ENCODE data around the gene SLC27A3.
A peak's percentile ranks its signal among the peaks of the same experiment; 100 is the strongest.

The SLC27A3 gene

DNA sequence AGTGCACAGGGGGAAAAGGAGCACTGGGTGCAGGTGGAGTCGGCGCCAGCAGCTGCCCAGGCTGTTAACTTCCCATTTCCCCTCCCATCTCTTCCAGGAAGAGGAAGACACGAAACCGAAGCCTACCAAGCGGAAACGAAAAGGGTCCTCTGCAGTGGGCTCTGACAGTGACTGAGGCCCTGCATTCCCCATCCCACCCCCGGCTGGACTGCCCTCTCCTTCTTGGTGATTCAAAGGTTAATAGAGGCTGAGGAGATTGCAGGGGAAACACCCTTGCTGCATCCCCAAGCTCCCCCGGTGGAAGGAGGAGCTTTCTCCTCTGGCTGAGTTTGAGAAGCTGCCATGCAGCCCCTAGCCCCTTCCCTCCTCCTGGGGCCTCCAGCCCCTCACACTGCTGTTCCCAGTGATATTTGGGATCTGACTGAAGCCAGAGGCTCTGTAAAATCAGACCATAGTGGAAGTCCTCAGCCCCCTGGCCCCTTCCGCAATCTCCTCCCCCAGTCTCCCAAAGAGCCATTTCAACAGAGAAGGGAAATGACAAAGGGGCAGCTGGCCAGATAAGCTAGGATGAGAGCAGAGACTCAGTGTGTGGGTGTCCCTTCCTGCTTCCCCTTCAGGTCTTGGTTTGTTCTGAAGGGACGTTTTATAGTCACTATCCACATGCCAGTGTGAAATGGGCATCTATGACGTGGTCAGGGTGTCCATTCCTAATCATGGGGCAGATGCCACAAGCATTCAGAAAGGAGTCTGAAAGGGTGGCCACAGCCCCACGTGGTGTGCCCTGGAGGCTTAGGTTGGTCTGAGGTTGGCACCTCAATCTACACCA is 1.9 kb upstream of the SLC27A3 start:
- Histone ChIP-seq H3K14ac (ENCODE audit: low read length) (no peak overlapping the region), H4K8ac (ENCODE audit: low read depth, low read length) (no peak overlapping the region), H3K9me3 (replicated peaks in 1 of 2; ENCODE audit: control insufficient read depth in 2 of 2, insufficient read depth in 1 of 2, low read depth in 1 of 2, low read length in 2 of 2) (no peaks in the 10 kb centered on the region), H3K4me3 (ENCODE audit: low read length in 2 of 2) (no peak overlapping the region), H3K23ac (ENCODE audit: low read depth, low read length, poor library complexity) (peak overlapping the region; percentile 13), H3K4me2 (ENCODE audit: insufficient read depth, low read length, poor library complexity, severe bottlenecking) (no peak overlapping the region), H2AK5ac (ENCODE audit: low read depth, low read length) (no peak overlapping the region), H3K18ac (ENCODE audit: low read length) (no peak overlapping the region), H3K4ac (ENCODE audit: low read length) (no peak overlapping the region), H3K4me1 (ENCODE audit: control insufficient read depth in 2 of 2, insufficient read depth in 1 of 2, low read depth in 1 of 2, low read length in 2 of 2) (peaks cover 0 to 7% of the 10 kb centered on the region in 2 donors), H2BK120ac (ENCODE audit: low read depth, low read length) (no peak overlapping the region), H3K36me3 (replicated peaks in 1 of 2; ENCODE audit: control insufficient read depth in 2 of 2, insufficient read depth in 2 of 2, low read length in 2 of 2) (peaks cover 33 to 89% of the 10 kb centered on the region in 2 donors), H3K79me1 (ENCODE audit: low read depth, low read length) (peaks cover 5% of the 10 kb centered on the region), H4K91ac (ENCODE audit: low read depth, low read length, poor library complexity) (no peak overlapping the region), H2BK5ac (ENCODE audit: low read length) (no peak overlapping the region), H3K9ac (ENCODE audit: low read depth, low read length, poor library complexity) (no peak overlapping the region), H3K27me3 (ENCODE audit: control insufficient read depth in 3 of 3, insufficient read depth in 3 of 3, low read depth in 1 of 3, low read length in 3 of 3) (peaks cover 0 to 5% (median 0%) of the 10 kb centered on the region in 3 experiments), H3K27ac (replicated peaks; ENCODE audit: low read length) (no peak overlapping the region), H2BK12ac (ENCODE audit: low read length) (no peak overlapping the region), H2BK15ac (ENCODE audit: low read length) (no peak overlapping the region), H2AFZ (ENCODE audit: low read length) (no peak overlapping the region)
- no peak for DNase-seq (ENCODE audit: low spot score)
- no CpG with 5 or more reads among the region's 12 CpGs for WGBS, 2 donors (ENCODE audit: extremely low coverage in 2 of 2, insufficient read length in 2 of 2, insufficient replicate concordance in 1 of 2)

DNA sequence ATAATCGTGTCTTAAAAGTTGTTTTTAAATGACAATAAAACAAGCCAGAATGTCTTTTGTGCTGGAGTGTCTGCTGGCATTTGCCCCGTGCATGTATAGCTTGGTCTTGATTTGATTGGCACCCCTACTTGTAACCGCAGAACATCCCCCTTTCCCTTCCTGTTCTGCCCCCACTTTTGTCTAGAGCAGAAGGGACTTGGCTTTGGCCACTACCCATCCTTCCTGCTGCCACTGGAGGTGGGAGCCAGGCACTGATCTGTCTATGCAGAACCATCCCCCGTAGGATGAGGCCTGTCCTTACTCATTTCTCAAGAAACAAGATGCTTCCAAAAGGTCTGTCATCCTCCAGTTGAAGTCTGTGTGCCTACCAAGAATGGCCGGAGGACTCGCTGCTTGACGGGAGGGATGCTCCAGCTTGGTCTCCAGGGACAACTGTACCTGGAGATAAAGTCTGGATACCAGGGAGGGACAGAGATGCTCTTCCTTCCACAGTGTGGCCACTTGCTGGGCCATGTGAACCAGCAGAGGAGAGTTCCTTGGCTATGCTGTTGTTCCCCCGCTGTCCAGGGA is 1.1 kb upstream of the SLC27A3 start:
- Histone ChIP-seq H3K9ac (ENCODE audit: low read depth, low read length, poor library complexity) (peak overlapping the region; percentile 32), H3K4me1 (ENCODE audit: control insufficient read depth in 2 of 2, insufficient read depth in 1 of 2, low read depth in 1 of 2, low read length in 2 of 2) (peaks cover 0 to 7% of the 10 kb centered on the region in 2 donors), H2BK120ac (ENCODE audit: low read depth, low read length) (no peak overlapping the region), H2BK15ac (ENCODE audit: low read length) (no peak overlapping the region), H4K91ac (ENCODE audit: low read depth, low read length, poor library complexity) (no peak overlapping the region), H4K8ac (ENCODE audit: low read depth, low read length) (no peak overlapping the region), H2BK5ac (ENCODE audit: low read length) (no peak overlapping the region), H3K14ac (ENCODE audit: low read length) (no peak overlapping the region), H3K4ac (ENCODE audit: low read length) (no peak overlapping the region), H3K23ac (ENCODE audit: low read depth, low read length, poor library complexity) (peak overlapping the region; percentile 40), H2AFZ (ENCODE audit: low read length) (no peak overlapping the region), H3K27me3 (ENCODE audit: control insufficient read depth in 3 of 3, insufficient read depth in 3 of 3, low read depth in 1 of 3, low read length in 3 of 3) (peaks cover 0 to 5% (median 0%) of the 10 kb centered on the region in 3 experiments), H3K9me3 (replicated peaks in 1 of 2; ENCODE audit: control insufficient read depth in 2 of 2, insufficient read depth in 1 of 2, low read depth in 1 of 2, low read length in 2 of 2) (no peaks in the 10 kb centered on the region), H3K27ac (replicated peaks; ENCODE audit: low read length) (no peak overlapping the region), H3K4me2 (ENCODE audit: insufficient read depth, low read length, poor library complexity, severe bottlenecking) (no peak overlapping the region), H3K4me3 (ENCODE audit: low read length in 2 of 2) (no peak overlapping the region), H3K36me3 (replicated peaks in 1 of 2; ENCODE audit: control insufficient read depth in 2 of 2, insufficient read depth in 2 of 2, low read length in 2 of 2) (peaks cover 28 to 88% of the 10 kb centered on the region in 2 donors), H3K18ac (ENCODE audit: low read length) (no peak overlapping the region), H3K79me1 (ENCODE audit: low read depth, low read length) (peaks cover 5% of the 10 kb centered on the region), H2BK12ac (ENCODE audit: low read length) (no peak overlapping the region), H2AK5ac (ENCODE audit: low read depth, low read length) (no peak overlapping the region)
- no peak for DNase-seq (ENCODE audit: low spot score)
- no CpG with 5 or more reads among the region's 8 CpGs for WGBS, 2 donors (ENCODE audit: extremely low coverage in 2 of 2, insufficient read length in 2 of 2, insufficient replicate concordance in 1 of 2)

DNA sequence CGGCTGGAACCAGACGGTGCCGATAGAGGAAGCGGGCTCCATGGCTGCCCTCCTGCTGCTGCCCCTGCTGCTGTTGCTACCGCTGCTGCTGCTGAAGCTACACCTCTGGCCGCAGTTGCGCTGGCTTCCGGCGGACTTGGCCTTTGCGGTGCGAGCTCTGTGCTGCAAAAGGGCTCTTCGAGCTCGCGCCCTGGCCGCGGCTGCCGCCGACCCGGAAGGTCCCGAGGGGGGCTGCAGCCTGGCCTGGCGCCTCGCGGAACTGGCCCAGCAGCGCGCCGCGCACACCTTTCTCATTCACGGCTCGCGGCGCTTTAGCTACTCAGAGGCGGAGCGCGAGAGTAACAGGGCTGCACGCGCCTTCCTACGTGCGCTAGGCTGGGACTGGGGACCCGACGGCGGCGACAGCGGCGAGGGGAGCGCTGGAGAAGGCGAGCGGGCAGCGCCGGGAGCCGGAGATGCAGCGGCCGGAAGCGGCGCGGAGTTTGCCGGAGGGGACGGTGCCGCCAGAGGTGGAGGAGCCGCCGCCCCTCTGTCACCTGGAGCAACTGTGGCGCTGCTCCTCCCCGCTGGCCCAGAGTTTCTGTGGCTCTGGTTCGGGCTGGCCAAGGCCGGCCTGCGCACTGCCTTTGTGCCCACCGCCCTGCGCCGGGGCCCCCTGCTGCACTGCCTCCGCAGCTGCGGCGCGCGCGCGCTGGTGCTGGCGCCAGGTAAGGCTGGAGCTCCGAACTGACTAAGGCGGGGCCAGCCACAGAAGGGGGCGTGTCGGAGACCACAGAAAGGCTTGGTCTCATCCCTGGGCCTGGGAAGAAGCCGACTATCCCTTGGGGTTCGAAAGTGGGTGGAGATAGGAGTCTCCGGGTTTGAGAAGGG is 486 bp downstream of the SLC27A3 start:
- Histone ChIP-seq H3K4me3 (ENCODE audit: low read length in 2 of 2) (peak overlapping the region in 1 of 2 donors; percentile 83), H2BK120ac (ENCODE audit: low read depth, low read length) (no peak overlapping the region), H2BK5ac (ENCODE audit: low read length) (peak overlapping the region; percentile 58), H2BK15ac (ENCODE audit: low read length) (peak overlapping the region; percentile 78), H3K9me3 (replicated peaks in 1 of 2; ENCODE audit: control insufficient read depth in 2 of 2, insufficient read depth in 1 of 2, low read depth in 1 of 2, low read length in 2 of 2) (no peaks in the 10 kb centered on the region), H3K27me3 (ENCODE audit: control insufficient read depth in 3 of 3, insufficient read depth in 3 of 3, low read depth in 1 of 3, low read length in 3 of 3) (peaks cover 0 to 5% (median 0%) of the 10 kb centered on the region in 3 experiments), H2AK5ac (ENCODE audit: low read depth, low read length) (peak overlapping the region; percentile 71), H2AFZ (ENCODE audit: low read length) (no peak overlapping the region), H2BK12ac (ENCODE audit: low read length) (peak overlapping the region; percentile 31), H3K4me2 (ENCODE audit: insufficient read depth, low read length, poor library complexity, severe bottlenecking) (peak overlapping the region; percentile 85), H3K79me1 (ENCODE audit: low read depth, low read length) (peaks cover 4% of the 10 kb centered on the region), H3K23ac (ENCODE audit: low read depth, low read length, poor library complexity) (peak overlapping the region; percentile 95), H3K14ac (ENCODE audit: low read length) (peak overlapping the region; percentile 97), H3K4ac (ENCODE audit: low read length) (no peak overlapping the region), H4K8ac (ENCODE audit: low read depth, low read length) (no peak overlapping the region), H4K91ac (ENCODE audit: low read depth, low read length, poor library complexity) (no peak overlapping the region), H3K9ac (ENCODE audit: low read depth, low read length, poor library complexity) (peak overlapping the region; percentile 91), H3K36me3 (replicated peaks in 1 of 2; ENCODE audit: control insufficient read depth in 2 of 2, insufficient read depth in 2 of 2, low read length in 2 of 2) (peaks cover 19 to 81% of the 10 kb centered on the region in 2 donors), H3K4me1 (ENCODE audit: control insufficient read depth in 2 of 2, insufficient read depth in 1 of 2, low read depth in 1 of 2, low read length in 2 of 2) (peaks cover 0 to 7% of the 10 kb centered on the region in 2 donors), H3K27ac (replicated peaks; ENCODE audit: low read length) (peak overlapping the region; percentile 38), H3K18ac (ENCODE audit: low read length) (peak overlapping the region; percentile 96)
- peak; percentile 59 for DNase-seq (ENCODE audit: low spot score)
- no CpG with 5 or more reads among the region's 83 CpGs for WGBS, 2 donors (ENCODE audit: extremely low coverage in 2 of 2, insufficient read length in 2 of 2, insufficient replicate concordance in 1 of 2)
